Activated naive CD4-positive, alpha-beta T cell treated with Interleukin-2 at 50 U/mL for 16 hours (primary cell): ENCODE results near the gene LMCD1.
"Not testable (repeated sequence)": the region's sequence is repeated elsewhere in the genome, so short reads cannot be mapped to it uniquely, and the experiment has no call there.

Experiments
- DNase-seq: peaks from one replicate; pipeline ENCODE4 v3.0.0-alpha.2; 2020

The LMCD1 gene

DNA sequence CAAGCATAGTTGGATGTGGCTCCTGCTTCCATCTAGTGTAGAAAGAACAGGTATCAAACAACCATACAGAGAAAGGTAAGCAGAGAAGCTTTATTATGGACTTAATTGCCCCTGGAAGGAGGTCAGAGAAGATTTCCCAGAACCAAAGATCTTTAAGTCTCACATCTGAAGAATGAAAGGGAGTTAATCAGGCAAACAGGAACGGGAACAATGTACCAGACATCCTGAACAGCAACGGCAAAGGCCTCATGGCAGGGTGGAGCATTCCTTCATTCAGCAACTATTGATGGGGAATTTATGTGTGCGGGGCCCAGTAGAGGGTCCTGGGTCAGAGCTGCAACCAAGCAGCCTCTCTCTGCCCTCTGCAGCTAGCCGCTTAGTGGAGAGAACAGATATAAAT lies 61.5 kb downstream of the LMCD1 start:
- no peak for DNase-seq

DNA sequence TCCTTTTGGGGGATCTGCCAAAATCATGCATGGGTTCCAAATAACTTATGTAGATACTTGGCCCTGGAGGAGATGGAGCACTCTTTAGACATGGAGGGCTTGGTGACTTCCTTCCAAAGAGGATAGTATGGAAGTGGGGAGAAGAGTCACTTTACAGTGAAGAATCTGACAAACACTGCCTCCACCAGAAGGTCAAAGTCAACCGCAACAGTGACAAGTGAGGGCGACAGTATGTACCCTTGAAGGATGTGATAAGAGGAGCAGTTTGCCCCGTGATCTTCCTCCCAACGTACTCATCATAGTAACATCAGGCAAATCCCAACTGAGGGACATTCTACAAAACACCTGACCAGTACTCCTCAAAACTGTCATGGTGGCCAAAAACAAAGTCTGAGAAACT lies 62.0 kb downstream of the LMCD1 start:
- DNase-seq, result no peak

DNA sequence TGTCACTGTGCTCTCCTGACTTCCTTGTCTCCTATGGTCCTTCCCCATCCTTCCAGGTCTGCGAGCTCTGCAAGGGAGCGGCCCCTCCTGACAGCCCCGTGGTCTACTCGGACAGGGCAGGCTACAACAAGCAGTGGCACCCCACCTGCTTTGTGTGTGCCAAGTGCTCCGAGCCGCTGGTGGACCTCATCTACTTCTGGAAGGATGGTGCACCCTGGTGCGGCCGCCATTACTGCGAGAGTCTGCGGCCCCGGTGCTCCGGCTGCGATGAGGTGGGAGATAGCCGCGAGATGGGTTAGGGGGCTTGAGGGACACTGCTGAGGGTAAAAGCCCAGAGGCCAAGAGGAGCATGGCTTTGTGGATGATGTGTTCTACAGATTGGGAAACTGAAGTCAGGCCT lies 63.8 kb downstream of the LMCD1 start:
- DNase-seq, result no peak

DNA sequence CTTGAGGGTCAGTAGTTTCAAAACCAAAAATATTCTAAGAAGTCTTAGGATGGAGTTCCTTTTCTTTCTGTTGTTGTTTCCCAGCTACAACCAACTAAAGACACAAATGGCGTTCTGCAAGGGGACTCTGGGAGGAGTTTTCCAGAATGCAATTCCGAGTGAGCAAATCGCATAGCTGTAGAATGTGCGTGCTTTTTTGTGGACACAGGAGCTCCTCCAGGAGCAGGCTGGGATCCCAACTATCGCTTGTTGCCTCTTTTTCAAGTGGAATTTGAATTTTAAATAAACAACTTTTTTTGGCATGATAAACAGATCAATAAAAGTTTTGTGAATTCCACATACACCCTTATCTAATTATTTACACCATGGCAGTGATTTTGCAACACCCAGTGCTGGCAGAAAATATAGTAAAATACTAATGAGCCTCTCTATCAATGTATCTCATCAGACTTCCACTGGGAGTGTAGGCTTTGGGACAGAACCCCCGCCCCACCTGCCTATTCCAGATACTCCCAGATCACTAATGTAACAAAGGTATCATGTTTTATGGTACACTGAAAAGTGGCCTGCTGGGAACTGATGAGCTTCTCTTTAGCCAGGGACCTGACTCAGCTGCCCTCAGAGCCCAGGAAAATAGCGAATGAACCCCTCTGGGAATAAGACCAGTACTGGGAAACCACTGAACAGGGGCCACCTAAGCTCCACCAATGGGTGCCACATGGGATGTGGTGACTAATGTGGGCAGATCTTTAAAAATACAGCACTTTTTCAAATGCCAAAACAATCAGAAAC lies 66.4 kb downstream of the LMCD1 start:
- DNase-seq, result no peak

DNA sequence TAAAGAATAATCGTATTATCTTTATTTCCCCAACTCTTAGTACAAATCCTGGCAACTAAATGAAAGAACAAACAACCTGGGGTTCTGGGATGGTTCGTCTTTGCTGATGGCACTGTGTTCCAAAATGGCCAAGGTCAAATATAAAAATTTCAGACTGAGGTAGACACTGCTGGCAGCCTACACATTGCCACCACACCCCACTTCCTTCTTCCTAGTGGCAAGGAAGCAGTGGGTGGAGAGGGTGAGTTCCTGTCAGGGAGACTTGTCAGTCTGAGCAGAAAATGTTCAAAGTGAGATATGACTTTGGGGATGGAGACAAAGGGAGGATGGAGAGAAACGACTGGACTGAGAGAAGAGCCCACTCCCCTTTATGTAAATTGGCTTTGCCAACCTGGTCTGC lies 69.6 kb downstream of the LMCD1 start:
- no peak for DNase-seq

DNA sequence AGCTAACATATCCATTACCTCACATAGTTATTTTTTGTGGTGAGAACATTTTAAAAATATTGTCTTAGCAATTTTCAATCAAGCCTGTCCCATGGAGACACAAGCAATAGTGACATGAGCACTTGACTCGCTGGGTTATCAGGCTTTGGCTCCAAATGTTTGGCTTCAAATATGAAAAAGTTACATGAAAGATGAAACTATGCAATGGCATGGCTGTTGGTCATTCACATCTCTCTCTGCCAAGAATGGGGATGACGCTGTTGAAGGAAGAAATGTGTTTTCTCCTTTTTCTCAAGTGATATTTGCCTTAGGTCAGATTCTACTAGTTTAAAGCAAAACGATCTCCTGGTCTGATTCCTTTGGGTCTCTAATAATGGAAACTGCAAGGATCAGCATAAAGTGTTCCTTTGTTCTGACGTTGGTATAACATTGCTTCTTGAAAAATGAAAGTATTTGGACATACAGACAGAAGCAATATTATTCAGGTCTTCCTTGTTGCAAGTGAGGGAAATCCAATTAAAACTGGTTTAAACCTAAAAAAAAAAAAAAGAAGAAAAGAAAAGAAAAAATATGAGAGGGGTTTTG lies 71.8 kb downstream of the LMCD1 start:
- DNase-seq, result no peak

DNA sequence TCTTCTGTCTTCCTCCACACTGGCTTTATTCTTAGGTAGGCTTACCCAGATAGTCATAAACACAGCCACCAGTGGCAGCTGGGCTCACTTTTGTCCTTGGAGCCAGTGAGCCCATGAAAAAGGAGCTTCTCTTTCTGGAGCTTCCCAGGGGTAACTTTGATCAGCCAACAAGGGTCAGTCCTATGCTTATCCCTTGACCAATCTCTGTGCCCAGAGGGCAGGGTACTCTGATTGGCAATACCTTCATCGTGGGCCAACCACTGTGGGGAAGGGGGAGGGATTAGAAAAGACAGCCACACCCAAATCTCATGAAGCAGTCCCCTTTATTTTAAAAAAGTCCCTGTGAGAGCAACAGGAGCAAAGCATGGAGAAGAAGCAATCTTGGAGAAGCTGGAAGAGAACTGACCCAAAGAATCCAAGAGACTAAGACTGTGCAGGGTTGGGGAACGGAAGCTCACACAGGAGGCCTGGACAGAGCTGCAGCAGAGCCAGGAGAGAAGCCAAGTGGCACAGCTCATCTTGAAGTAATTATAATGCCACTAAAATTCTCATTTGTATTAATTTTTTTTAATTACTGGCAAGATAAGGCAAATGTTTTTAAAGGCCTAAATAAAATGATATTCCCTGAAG lies 72.5 kb downstream of the LMCD1 start:
- no peak for DNase-seq

DNA sequence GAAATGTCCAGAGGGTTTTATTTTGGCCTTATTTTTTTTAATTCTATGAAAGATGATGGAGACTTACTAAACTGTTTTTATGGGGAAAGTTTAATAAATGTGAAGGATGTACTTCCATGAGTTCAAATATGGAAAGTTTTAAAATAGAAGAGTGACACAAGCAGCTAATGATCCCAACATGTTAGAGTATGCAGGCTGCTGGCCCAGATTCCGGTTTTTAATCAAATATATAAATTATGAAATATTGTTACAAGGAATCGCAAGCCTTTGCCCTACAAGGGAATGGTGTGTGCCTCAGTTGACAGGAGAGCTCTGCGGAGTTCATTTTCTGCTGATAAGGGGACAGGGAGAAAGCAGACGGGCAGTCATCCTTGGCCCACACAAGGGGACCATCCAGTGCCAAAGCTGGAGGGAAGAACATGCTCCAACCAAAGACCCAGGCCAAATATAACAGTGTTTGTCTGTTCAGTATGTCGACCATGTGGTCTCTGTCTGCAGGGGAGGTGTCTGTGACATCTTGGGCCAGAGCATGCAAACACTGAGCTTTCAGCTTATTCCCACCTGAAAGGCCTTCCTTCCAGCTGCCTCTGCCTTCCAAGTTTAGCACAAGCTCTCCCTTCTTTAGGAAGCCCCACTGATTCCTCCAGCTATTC lies 73.2 kb downstream of the LMCD1 start:
- DNase-seq, result no peak

DNA sequence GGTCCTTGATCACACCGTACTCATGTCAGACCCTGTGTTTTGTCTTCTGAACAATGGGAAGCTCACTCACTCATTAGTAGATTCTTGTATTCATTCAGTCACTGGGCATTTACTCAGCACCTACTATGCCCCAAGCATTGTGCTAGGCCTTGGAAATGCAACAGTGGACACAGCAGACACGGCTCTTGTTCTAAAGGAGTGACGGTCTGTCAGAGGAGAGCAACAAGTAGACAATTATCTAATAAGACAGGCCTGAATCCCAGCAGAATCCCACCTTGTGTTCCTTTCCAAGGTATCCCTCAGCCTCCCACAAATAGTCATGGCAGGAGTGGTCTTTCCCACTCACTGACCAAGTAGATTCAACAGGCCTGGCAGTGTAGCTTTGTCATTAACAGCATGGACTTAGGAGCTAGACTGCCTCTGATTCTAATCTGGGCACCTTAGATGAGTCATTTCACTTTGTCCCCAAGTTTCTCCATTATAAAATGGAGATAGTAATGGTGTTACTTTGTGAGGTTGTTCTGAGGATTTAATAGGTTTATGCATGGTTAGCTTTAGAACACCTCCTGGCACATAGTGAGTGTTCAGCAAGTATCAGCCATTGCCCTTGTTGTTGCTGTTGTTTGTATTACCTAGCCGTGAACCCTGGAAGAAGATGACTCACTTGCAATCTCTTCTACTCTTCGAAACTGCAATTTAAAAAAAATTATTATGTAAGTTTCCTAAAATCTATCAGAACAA lies 73.9 kb downstream of the LMCD1 start:
- no peak for DNase-seq

DNA sequence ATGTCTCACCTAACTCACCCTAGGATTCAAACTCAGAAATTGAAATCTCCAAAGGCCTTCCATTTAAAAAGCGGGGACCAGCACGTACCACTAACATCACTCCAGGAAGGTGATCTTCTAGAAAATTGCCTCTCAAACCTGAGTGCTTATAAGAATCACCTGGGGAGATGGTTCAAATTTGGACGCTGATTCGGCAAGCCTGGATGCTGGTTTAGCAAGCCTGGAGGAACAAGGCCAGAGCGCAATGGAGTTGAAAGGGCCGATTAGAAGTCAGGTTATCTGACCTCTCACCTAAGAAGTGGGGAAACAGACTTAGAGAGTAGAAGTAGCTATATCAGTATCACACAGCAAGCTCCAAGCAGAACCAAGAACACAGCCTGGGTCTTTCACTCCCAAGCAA lies 74.8 kb downstream of the LMCD1 start:
- DNase-seq, result no peak

DNA sequence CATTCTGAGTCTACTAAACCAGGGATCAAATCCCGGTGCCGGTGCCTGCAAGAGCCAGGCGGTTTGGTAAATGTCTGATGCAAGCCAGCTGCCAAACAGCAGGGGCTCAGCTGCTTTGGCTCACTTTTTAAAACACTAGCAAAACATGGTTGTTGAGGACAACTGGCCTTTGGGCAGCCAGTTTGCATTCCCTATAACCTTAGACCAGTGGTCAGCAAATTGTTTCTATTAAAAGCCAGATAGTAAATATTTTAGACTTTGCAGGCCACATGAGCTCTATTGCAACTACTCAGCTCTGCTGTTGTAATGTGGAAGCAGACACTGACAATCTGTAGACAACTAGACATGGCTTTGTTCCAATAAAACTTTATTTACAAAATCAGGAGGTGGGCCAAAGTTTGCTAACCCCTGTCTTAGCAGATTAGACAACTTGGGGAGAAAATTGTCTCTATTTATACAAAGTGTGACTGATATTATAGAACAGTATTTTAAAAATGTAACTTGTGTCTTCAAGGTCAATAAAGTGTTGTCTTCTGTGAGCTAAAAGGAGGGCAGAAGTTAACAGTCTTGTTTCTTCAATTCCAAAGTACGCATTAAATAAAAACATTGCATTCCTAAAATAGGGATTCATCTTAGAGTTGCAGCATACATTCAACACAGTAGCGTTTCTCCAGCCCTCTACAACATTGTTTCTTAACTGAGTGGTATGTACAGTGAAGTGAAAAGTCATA lies 75.4 kb downstream of the LMCD1 start:
- DNase-seq, result no peak

DNA sequence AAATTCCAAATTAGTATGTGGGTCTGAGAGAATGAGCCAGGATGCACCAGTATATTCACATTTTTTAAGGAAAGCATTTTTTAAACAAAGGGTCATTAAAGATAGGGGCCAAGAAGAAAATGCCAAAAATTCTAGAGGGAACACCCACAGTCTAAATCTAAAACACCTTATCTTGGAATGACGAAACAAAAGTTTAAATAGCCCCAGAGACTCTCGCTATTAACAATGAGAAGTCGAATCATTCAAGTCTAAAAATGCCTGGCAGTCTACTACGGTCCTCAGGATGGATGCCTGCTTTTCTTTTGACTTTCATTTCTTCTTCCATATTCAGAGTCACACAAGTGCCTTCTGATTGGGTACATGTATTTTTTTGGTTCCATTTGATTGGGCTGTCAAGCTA lies 76.7 kb downstream of the LMCD1 start:
- no peak for DNase-seq

DNA sequence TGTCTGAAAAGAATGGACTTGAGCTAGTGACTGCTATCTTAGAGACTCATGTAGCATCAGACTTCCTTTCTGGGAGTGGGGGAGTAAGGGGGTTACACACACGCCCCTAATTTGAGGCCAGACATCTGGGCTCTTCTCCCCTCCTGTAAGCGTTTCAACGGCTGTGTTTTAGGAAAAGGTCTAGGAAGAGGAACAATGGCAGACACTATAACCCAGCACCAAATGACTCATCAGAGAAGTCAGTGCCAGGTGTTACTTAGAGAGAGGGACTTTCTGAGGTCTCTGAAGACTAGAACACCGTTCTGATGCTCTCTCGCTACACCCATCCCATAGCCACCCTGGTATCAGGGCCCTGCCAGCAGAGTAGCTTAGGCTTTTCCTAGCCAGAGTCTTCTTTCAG lies 77.5 kb downstream of the LMCD1 start:
- DNase-seq, result no peak

DNA sequence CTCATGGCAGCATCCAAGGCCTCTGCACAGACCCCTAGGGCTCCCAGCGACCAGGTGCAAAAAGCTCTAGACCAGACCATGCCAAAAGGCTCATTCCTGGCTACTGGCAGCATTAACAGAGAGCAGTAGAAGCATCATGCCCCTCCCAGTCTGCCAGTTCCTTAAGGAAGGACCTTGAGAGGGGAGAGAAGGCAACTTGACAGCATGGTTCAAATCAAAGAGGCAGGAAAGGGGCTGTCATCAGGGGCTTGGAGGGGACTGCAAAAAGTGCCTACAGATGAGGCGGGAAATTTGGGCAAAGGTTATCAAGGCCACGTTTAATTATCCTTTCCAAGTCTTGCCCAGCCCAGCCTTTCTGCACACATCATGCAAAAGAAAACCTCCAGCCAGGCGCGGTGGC lies 78.3 kb downstream of the LMCD1 start:
- no peak for DNase-seq

DNA sequence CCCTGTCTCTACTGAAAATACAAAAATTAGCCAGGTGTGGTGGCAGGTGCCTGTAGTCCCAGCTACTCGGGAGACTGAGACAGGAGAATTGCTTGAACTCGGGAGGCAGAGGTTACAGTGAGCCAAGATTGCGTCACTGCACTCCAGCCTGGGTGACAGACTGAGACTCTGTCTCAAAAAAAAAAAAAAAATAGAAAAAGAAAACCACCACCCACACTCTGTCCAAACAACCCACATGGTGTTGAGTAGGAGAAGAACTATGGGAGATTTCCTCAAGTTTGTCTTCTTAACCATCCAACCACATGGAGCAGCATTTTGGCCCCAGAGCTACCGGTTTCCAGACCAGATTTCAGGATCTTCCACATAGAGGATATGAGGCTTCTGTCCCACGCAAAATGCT lies 78.8 kb downstream of the LMCD1 start:
- DNase-seq, result not testable (repeated sequence)

DNA sequence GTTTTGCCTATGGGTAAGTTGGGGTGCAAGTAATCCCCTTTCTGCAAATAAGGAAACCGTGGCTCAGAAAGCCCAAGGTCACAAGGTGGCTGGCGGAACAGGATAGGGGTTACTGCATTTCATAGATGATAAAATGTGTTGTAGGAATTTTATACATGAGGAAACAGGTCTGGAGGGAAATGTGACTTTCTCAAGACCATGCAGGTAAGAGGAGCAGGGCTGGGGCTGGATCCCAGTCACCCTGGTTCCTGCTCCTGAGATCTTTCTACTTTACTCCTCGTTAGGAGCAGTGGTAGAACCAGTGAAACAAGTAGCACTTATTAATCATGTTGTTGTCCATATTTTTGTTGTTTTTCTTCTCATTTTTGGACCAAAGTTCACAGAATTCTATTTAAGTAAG lies 79.8 kb downstream of the LMCD1 start:
- DNase-seq, result no peak

DNA sequence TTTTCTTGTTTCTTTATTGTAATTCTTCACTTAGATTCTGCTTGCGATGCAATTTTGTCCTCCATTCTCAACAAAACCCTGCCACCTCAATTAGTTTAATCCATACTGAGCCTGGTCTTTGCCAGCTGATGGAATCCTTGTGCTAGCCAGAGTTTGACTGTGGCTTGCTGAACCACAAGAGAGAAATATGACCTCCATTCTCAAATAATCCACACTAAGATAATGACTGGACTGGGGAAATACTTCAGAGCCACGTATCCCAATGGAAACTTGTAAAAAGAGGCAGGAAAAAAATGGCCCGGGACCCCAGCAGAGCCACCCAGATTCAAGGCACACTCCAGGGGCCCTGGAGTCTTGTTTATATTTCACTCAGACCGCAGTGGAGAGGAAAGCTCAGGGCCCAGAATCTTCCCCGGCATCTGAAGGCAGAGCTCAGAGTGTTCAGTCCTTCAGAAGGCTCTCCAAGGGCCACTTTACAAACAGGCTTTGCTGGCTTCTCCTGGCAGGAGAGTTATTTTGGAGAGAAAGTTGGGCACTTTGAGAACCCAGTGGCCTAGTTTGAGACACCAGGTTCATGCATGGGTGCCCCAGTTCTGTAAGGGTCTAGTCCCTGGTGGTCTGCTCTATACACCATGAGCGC lies 80.3 kb downstream of the LMCD1 start:
- DNase-seq, result no peak

DNA sequence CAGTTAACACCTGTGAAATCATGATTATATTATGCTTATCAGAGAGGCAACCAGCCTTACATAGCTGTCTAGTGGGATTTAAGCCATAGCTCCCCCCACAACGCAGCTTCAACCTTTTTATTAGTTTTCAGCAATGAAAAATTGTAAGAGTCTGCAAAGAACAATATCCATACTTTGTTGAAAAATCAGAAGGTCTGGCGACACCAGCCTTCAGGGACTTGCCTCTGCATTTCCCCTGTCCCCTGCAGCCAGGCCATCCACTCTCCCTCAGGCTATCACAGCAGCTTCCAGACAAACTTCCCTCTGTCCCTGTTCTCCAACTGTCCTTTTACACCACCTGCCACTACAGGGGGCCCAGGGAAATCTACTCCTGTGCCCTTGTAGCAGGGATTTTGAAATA lies 83.0 kb downstream of the LMCD1 start:
- no peak for DNase-seq

DNA sequence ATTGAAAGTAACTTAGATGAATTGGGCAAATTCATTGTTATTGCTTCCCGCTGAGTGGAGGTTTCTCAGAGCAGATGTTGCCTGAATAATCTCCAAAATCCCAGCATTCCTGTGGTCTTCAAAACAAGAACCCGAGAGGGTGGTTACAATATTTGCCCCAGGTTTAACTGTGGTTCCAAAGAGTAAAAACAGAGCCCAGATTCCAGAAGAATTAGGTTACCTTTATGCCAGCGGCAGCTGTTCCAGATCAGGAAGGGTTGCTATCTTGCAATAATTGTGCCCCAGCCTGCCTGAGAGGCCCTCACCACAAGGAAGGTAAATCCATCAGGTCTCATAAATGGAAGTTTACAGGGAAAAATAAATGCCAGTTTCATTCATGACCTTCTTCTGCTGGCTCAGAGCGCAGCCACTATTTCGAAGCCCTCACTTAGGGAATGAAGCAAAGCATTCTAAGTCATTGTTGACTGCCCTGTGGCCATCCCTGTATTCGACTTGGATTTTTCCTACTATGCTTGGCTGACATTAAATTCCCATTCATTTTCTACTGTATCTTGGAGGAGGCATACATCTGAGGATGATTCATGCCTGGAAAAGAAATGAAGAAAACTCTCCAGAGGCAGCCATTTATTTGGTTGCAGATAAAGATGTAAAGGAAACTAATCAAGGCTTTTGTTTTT lies 88.4 kb downstream of the LMCD1 start:
- no peak for DNase-seq

DNA sequence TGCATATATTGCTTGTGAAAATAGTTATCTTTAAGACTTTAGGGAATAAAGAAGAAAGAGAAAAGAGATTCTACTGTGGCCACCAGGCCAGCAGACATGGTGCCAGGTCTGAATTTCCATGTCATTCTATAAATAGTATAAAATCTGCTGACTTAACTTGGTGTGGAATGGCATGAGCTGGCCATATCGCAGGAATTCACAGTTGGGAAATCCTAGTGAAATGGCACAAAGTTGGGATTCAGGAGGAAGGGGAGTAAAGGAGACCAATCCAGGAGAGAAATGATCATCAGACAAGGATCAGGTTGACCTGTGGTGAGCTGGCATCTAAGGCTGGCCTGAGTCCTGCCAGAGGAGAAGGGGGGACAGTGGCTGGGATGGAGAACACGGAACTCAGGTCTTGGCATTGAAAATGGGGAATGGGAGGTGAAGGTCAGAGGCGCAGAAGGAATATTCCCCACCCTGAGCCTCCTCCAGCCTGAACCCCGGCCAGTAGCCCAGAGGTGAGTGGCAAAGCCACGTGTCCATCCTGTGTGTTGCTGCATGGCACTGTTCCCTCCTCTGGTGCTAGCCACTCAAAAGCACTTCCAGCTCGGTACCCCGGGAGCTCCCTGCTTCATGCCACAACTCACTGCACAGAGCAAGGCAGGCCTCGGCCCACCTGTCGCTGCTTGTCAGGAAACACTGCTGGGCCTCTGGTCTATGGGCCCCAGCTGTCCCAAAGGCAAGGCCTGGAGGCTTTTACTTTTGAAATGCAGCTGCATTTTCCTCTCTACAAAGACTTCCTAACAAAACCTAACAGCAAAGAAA lies 91.6 kb downstream of the LMCD1 start:
- DNase-seq, result no peak

DNA sequence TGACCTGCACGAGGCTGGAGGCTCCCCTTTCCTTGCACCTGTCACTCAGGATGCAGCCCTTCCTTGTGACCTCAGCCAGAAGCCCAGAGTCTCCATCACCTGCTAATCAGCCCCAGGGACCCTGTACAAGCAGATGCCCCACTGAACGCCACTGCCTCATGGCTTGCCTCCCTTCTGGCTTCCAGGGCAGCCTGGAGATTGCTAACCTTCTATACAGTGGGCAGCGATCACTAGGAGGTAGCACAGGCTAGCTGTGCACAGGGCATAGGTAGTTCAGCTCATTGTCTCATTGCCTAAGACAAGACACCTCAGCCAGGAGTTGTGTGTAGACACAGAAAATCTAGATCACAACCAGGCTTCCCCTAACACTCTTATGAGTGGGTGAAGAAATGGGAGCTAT lies 93.6 kb downstream of the LMCD1 start:
- DNase-seq, result no peak
